ENCODE data around the gene GALNT10.
A peak's percentile ranks its signal among the peaks of the same experiment; 100 is the strongest.

GALNT10 gene

GRCh38 chr5:154223320-154223719 is 32.8 kb downstream of the GALNT10 start:
- FAIRE-seq = no peak
- no peak for DNase-seq (ENCODE audit: extremely low spot score, insufficient read length, low read depth)

- DNase-seq (ENCODE audit: extremely low spot score, insufficient read length, low read depth) = no peak
- FAIRE-seq = no peak
These were observed 36.6 kb downstream of the GALNT10 start for GRCh38 chr5:154227090-154227489.

- peak; percentile 7 for DNase-seq (ENCODE audit: extremely low spot score, insufficient read length, low read depth)
- peak; percentile 95 for FAIRE-seq
These were observed 38.2 kb downstream of the GALNT10 start for GRCh38 chr5:154228696-154229095.

DNA sequence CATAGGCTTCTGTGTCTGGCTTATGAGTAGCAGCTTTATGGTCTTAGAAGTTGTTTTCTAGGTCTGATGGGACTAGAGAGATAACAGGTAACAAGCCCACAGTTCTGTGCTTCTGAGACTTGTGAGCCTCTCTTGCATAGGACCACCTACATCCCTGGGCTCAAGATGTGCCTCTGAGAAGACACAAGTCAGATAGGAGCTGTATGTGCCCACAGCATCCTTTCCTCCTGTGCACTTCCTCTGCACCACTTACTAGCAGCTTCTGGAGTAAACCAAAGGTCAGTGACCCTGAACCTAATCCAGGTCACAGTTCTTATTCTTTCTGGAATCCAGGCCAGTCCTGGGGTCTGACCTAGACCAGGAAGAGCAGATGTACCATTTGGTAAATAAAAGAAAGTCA is 40.0 kb downstream of the GALNT10 start:
- DNase-seq (ENCODE audit: extremely low spot score, insufficient read length, low read depth) = no peak
- FAIRE-seq = peak; percentile 71

GRCh38 chr5:154234551-154234950 is 44.0 kb downstream of the GALNT10 start:
- FAIRE-seq = no peak
- DNase-seq (ENCODE audit: extremely low spot score, insufficient read length, low read depth) = no peak

DNA sequence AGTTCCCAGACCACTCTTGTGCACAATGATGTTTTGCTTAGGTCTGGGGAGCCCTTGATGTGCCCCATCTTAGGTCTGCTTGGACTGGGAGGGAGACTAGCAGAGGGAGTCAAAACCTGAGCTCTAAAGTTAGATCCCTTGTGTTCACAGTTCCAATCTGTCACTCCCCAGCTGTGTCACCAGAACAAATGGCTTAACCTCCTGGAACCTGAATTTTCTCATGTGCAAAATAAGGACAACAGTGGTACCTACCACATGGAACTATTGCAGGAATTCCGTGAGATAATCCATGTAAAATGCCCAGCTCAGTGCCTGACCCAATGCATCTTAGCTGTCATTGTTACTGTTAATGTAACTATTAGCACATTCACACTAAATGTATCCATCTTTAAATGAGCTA is 45.5 kb downstream of the GALNT10 start:
- no peak for FAIRE-seq
- DNase-seq (ENCODE audit: extremely low spot score, insufficient read length, low read depth) = no peak

DNA sequence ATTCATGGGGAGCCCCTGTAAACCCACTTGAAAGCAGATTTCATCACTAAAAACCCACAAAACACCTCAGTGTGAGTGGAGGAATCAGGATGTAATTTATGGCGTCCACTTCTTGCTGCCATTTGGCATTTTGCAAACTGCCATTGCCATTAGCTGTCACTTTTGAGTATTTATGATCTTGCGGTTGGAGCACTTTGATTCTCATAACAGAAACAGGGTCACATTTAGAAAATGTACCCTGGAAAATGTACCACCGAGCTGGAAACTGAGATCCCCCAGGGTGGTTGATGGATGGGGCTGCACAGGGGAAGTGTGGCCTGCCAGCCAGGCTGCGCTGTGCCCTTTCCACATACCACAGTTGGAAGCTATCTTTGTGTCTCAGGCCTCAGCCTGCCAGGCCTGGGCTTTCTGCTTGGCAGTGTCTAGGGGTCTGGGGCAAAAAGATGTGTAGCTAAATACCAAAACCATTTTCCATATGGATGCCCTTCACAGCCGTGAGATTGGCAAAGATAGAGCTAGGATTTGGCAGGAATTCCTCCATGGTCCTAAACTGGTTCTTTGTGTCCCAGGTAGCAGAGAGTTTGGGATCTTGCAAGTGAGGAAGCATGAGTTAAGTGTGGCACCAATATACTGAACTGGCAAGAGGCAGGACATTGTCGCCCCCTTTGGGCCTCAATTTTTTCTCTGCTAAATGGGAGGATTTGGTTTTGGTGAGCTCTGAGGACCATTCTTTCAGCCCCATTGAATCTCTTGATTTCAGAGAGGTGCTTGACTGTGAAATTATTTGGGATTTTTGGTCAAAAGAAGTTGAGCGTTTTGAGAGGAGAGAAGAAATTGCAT is 46.2 kb downstream of the GALNT10 start:
- DNase-seq (ENCODE audit: extremely low spot score, insufficient read length, low read depth) = no peak
- no peak for FAIRE-seq

DNA sequence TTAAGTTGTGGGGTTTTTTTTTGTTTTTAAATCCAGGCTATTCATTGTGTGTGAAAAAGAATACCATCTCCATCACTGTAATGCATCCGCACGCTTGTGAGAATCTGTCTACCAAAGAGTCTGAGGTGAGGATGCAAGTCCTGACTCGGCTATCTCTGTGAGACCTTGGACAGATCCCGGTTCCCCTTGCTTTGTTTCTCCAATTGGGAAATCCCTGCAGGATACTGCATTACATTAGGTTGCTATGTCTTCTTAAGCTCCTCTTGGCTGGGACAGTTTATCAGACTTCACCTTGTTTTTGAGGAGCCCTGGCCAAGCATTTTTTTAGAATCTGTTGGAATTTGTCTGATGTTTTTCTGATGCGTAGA is 46.8 kb downstream of the GALNT10 start:
- no peak for DNase-seq (ENCODE audit: extremely low spot score, insufficient read length, low read depth)
- no peak for FAIRE-seq

- DNase-seq (ENCODE audit: extremely low spot score, insufficient read length, low read depth) (no peak), FAIRE-seq (peak; percentile 76)
These were observed 47.4 kb downstream of the GALNT10 start for GRCh38 chr5:154237946-154238345.

DNA sequence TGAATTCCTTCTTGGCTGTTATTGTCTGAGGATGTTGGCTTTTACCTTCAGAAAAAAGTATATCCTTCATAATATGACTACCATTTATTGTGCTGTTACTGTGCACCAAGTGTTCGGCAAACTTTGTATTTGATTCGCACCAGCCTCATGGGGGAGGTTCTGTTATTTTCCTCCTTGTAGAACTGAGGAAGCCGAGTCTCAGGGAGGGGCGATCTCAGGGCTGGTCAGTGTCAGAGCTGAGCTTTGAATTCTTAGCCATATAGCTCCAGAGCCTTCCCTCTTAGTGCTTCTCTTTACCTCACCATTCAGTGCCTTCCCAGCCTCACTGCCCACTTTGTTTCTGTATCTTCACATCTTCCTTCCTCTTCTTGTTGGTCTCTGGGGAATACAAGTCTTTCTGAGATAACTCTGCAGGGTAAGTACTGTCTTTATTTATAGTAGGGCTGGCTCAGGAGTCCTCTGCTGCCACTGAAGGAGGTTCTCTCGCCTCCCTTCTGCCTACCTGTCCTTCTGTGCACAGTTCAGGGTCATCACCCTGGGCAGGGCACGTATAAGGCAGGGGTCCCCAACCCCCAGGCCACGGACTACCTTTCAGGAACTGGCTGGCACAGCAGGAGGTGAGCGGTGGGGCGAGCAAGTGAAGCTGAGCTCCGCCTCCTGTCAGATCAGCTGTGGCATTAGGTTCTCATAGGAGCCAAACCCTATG is 48.4 kb downstream of the GALNT10 start:
- DNase-seq (ENCODE audit: extremely low spot score, insufficient read length, low read depth) = peak; percentile 26
- peak; percentile 78 for FAIRE-seq

GRCh38 chr5:154240595-154240994 is 50.1 kb downstream of the GALNT10 start:
- FAIRE-seq = no peak
- no peak for DNase-seq (ENCODE audit: extremely low spot score, insufficient read length, low read depth)

DNA sequence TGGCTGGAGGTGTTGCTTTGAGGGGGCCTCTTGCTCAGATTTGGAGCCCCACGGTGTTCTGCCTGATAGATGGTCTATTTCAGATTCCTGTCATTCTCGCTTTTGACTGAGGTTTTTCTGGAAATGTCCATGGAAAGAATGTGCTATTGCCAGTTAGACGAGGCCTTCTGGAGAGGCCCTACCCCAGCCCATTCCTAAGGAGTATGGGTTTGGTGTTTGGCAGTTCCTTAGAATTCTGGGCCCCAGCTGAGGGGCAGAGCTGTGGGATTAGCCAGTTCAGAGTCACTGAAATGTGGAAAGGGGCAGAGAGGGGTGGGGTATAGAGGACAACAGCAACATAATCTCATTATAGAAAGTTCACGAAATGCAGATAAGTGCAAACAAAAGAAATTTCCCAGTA is 50.5 kb downstream of the GALNT10 start:
- no peak for FAIRE-seq
- no peak for DNase-seq (ENCODE audit: extremely low spot score, insufficient read length, low read depth)

DNA sequence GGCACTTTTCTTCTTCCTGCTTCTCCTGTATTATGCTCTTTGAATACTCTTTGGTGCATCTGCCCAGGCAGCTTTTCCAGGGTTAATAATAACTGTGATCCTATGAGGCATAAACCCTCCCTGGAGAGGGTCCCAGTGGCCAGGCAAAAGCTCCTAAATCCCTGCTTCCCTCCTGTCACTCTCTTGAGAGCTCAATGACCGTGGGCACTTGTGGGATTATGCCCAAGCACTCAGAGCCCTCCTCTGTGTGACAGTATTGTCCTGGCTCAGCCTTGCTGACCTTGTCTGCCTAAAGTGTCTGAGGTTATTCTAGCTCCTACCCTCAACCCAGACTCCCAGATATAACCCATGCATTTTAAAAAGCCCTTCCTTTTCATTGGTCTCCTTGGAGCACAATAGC is 51.9 kb downstream of the GALNT10 start:
- DNase-seq (ENCODE audit: extremely low spot score, insufficient read length, low read depth) (no peak), FAIRE-seq (no peak)

- peak; percentile 8 for DNase-seq (ENCODE audit: extremely low spot score, insufficient read length, low read depth)
These were observed 52.4 kb downstream of the GALNT10 start for GRCh38 chr5:154242964-154243376.

GRCh38 chr5:154243736-154244135 is 53.2 kb downstream of the GALNT10 start:
- no peak for DNase-seq (ENCODE audit: extremely low spot score, insufficient read length, low read depth)

More at GRCh38 chr5:154242964-154243376, 52.4 kb downstream of the GALNT10 start:
- FAIRE-seq = peak; percentile 67

GRCh38 chr5:154244476-154244875 is 53.9 kb downstream of the GALNT10 start:
- FAIRE-seq = peak; percentile 38
- DNase-seq (ENCODE audit: extremely low spot score, insufficient read length, low read depth) = no peak

More at GRCh38 chr5:154243736-154244135, 53.2 kb downstream of the GALNT10 start:
- peak; percentile 9 for FAIRE-seq

- no peak for DNase-seq (ENCODE audit: extremely low spot score, insufficient read length, low read depth)
- FAIRE-seq = no peak
These were observed 58.2 kb downstream of the GALNT10 start for GRCh38 chr5:154248691-154249090.

- no peak for FAIRE-seq
These were observed 59.3 kb downstream of the GALNT10 start for GRCh38 chr5:154249826-154250225.

DNA sequence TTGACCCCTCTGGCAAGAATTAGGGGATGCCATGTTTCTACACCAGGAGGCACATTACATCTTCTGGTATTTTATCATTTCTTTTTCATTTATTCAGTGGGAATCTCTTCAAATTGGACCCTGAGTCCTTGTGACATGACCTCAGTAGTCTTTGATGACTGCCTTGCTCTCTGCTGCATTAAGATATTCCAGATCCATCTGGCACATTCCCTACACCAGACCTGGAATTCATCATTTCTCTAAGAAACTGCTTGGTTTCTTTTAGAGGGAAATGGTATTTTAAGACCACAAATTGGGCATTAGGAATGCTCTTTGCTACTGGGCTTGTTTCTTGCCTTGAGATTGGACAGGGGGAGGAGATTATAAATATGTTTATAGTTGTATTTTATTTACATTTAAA is 61.0 kb downstream of the GALNT10 start:
- FAIRE-seq (no peak), DNase-seq (ENCODE audit: extremely low spot score, insufficient read length, low read depth) (no peak)

More at GRCh38 chr5:154249826-154250225, 59.3 kb downstream of the GALNT10 start:
- no peak for DNase-seq (ENCODE audit: extremely low spot score, insufficient read length, low read depth)

GRCh38 chr5:154253807-154254206 is 63.3 kb downstream of the GALNT10 start:
- FAIRE-seq = no peak
- DNase-seq (ENCODE audit: extremely low spot score, insufficient read length, low read depth) = no peak

DNA sequence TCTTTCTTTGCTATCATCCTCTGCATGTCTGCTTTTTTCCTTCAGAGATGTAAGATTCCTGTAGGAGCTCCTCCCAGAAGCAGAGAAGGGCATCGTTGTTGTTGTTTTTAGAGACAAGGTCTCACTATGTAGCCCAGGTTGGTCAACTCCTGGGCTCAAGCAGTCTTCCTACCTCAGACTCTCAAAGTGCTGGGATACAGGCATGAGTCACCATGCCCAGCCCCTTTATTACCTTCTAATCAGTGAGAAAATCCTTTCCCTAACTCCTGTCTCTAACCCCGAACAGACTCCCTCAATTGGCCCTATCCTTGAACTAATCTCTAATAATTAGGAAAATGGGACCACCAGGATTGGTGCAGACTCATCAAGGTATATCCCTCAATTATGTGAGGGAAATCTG is 64.4 kb downstream of the GALNT10 start:
- no peak for DNase-seq (ENCODE audit: extremely low spot score, insufficient read length, low read depth)

More for the DNA sequence above, 64.4 kb downstream of the GALNT10 start:
- no peak for FAIRE-seq
